ENCODE measurements around the gene ZER1.

Gene ZER1

DNA sequence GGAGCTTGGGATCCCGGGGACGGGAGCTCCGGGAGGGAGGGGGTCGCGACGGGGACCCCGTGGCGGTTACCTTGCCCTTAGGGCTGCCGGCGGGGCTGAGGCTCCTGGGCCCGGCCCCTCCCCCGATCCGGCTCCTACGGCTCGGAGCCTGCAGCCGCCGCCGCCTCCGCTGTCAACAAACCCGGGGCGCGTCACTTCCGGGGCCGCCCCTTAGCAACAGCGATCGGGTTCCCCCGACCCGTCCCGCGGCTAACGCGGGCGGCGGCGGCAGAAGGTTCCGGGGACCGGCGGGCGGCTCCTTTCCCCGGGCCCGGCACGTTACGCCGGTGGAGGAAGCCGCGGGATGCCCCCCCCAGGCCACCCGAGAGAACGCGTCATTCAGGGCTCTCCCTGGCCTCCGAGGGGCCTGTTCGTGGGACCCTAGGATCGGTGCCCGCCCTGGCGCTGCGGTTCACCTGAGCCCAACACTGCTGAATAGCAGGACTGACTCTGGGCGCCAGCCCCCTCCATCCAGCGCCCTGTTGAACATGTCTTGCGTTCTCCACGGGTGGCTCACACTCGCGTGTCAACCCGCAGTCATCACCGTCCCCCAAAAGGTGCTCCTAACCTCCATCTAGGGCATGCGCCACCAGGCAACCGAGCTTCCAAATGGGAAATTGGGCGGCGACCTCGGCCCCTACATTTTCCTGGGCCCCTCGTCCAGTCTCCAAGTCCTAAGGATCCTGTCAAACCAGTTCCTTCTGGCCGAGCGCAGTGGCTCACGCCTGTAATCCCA lies at the start of gene ZER1:
ZER1 (minus strand) TSS at position 183 of the 775 bp plus-strand sequence. CDS start 16,362 bp downstream, outside the sequence.
- peak; percentile 53 for DNase-seq (ENCODE audit: low read depth)
- peak within 1 kb of the TSS; percentile 96 for H3K4me3 ChIP-seq (ENCODE audit: low read length)
- TF ChIP-seq, protein P1, sequence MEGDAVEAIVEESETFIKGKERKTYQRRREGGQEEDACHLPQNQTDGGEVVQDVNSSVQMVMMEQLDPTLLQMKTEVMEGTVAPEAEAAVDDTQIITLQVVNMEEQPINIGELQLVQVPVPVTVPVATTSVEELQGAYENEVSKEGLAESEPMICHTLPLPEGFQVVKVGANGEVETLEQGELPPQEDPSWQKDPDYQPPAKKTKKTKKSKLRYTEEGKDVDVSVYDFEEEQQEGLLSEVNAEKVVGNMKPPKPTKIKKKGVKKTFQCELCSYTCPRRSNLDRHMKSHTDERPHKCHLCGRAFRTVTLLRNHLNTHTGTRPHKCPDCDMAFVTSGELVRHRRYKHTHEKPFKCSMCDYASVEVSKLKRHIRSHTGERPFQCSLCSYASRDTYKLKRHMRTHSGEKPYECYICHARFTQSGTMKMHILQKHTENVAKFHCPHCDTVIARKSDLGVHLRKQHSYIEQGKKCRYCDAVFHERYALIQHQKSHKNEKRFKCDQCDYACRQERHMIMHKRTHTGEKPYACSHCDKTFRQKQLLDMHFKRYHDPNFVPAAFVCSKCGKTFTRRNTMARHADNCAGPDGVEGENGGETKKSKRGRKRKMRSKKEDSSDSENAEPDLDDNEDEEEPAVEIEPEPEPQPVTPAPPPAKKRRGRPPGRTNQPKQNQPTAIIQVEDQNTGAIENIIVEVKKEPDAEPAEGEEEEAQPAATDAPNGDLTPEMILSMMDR (conservative IDR thresholded peaks at IDR 0.05; ENCODE audit: low read depth, low read length), result no peak

DNA sequence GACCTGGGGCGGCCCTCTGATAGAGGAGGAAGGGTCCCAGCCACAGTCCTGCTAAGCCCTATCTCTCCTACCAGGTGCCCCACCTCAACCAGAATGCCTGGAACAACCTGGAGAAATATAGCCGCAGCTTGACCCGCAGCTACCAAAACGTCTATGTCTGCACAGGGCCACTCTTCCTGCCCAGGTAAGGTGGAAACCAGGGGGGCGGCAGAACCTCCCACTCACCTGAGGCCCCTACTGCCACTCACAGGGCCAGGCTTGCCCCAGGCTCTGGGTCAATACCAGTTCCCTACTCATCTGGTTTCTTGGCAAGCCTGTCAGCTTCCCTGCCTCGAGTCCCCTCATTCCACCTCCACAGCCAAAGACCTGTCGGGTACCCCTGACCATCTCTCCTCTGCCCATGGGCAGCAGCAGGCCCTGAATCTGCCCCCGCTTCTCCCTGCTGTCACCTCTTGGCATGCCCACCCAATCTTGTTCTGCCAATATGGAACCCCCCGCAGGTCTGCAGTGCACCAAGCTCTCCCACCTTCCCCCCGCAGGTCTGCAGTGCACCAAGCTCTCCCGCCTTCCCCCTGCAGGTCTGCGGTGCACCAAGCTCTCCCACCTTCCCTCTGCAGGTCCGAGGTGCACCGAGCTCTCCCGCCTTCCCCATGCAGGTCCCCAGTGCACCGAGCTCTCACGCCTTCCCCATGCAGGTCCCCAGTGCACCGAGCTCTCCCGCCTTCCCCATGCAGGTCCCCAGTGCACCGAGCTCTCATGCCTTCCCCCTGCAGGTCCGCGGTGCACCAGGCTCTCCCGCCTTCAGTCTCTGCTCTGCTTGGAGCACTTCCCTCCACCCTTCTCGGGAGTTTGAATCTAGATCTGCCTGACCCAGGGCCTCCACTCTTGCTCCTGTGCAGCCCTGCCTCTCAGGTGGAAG lies 49.2 kb upstream of the ZER1 start:
- DNase-seq (ENCODE audit: low read depth), result no peak
- TF ChIP-seq, protein P1 (conservative IDR thresholded peaks at IDR 0.05; ENCODE audit: low read depth, low read length), result no peak
- H3K4me3 ChIP-seq (ENCODE audit: low read length), result no peak overlapping the region

DNA sequence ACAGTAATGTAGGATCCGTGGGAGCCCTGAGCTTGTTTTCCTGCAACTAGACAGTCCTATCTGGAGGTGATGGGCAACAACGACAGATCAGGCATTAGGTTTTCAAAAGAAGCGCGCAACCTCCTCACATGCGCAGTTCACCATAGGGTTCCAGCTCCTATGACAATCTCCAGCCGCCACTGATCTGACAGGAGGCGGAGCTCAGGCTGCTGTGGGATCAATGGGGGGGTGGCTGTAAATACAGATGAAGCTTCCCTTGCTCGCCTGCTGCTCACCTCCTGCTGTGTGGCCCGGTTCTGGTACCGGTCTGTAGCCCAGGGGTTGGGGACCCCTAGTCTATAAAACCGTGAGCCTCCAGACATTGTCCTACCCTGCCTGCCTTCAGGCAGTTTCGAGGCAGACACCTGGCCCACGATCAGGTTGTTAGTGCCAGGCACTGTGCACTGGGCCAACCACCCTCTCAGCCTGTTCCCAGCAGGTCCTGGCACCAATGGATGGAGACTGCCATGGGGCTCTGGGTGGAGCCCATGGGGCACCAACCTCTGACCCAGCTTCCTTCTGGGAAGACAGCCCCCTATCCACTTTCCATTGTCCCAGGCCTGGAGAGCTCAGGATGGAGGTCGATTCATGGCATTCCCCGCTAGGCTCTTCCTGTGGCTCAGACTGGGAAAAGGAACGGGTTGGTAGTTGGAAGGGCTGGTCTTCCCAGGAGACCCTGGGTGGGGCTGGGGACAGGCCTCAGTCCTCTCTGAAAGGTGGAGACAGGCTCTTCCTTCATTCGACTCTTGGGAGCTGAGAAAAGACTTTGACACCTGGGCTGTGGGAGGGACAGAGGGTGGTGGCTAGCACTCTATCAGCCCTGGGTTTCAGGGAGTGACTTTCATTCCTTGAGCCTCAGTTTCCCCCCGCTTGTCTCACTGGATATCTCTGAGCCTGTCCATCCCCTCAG lies 48.3 kb upstream of the ZER1 start:
- no peak for DNase-seq (ENCODE audit: low read depth)
- TF ChIP-seq, protein P1 (conservative IDR thresholded peaks at IDR 0.05; ENCODE audit: low read depth, low read length), result no peak
- peak overlapping the region; percentile 5 for H3K4me3 ChIP-seq (ENCODE audit: low read length)

DNA sequence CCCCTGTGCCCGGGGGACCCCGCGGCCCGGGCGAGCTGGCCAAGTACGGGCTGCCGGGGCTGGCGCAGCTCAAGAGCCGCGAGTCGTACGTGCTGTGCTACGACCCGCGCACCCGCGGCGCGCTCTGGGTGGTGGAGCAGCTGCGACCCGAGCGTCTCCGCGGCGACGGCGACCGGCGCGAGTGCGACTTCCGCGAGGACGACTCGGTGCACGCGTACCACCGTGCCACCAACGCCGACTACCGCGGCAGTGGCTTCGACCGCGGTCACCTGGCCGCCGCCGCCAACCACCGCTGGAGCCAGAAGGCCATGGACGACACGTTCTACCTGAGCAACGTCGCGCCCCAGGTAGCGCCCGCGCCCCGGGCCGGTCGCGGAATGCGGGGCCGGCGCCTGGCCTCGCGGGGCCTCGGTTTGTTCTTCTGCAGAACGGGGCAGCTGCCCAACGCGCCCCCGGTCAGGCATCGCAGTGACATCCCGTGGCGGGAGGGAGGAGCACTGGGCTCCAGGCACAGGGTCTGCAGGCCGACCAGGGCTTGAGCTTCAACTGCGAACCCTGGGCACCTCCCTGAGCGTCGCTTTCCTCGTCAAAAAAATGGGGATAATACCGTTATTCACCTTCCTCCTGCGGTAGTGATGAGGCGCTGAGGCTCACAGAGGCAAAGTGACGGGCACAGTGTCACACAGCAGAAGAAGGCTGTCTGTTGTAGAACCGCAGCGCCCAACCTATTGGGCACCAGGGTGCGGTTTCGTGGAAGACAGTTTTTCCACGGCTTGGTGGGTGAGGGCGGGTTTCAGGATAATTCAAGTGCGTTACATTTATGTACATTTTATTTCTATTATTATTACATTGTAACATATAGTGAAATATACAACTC lies 47.4 kb upstream of the ZER1 start:
- no peak for DNase-seq (ENCODE audit: low read depth)
- TF ChIP-seq, protein P1 (conservative IDR thresholded peaks at IDR 0.05; ENCODE audit: low read depth, low read length), result no peak
- peak overlapping the region; percentile 65 for H3K4me3 ChIP-seq (ENCODE audit: low read length)

DNA sequence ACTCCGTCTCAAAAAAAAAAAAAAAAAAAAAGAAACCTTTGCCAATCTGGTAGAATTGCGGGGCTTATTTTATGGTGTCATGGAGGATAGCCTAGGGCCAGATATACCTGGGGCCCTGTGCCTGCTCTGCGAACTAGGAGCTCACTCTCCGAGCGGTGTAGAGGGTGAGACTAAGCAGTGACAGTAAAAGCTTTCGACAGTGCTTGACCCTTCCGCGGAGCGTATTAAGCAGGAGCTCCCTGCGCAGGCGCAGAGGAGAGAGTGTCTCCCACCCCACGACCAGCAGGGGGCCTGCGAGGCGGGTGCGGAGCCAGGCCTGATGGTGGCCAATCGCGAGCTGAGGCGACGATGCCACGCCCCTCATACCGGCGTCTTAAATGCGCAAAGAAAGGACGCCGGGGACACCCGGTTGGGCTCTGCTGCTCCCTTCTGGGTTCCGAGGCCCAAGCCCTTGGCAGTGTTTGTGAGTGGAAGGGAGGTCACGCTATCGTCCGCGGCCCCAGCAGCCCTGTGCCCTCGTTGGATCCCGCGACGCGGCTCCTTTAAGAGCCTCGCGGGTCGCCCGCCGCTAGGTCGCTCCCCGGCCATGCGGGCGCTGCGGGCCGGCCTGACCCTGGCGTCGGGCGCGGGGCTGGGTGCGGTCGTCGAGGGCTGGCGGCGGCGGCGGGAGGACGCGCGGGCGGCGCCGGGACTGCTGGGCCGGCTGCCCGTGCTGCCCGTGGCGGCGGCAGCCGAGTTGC lies 46.5 kb upstream of the ZER1 start, which contains the start of gene ENDOG:
ENDOG (plus strand) TSS at position 402 of the 740 bp plus-strand sequence; CDS start at position 587, 185 bp downstream.
- DNase-seq (ENCODE audit: low read depth), result peak; percentile 82
- H3K4me3 ChIP-seq (ENCODE audit: low read length), result peak within 1 kb of the TSS; percentile 65
- TF ChIP-seq, protein P1 (conservative IDR thresholded peaks at IDR 0.05; ENCODE audit: low read depth, low read length), result peak; percentile 98

Data from retinal pigment epithelial cell (primary cell).